AG04449 (cell line): ENCODE results near the gene OTOGL.

Experiments
- CTCF ChIA-PET: fragments of 350-600 bp; formaldehyde crosslinking; extraction: SDS; loops from one replicate; lab custom pipeline; 2021; ENCODE audit warnings: antibody characterized with exemption; lab: Yijun Ruan, JAX
- POLR2A ChIA-PET: fragments of 400-600, 350-600 bp; formaldehyde crosslinking; extraction: SDS; loops from one replicate; lab custom pipeline; 2020; ENCODE audit warnings: antibody characterized with exemption, inconsistent platforms; lab: Yijun Ruan, JAX
- DNase-seq: peaks from one replicate; pipeline ENCODE4 v3.0.0-alpha.2; 2010; ENCODE audit warnings: low read depth, low spot score
- H3K4me3 ChIP-seq: 2 replicates; pipeline ENCODE4 v1.5.1; 2011; ENCODE audit warnings: low read depth, mild to moderate bottlenecking, control low read depth, low read length
- TF ChIP-seq, protein P1 (sequence below): IDR thresholded peaks from one replicate; pipeline ENCODE4 v1.5.1; 2011; ENCODE audit warnings: mild to moderate bottlenecking, moderate library complexity, low read length, control low read depth, inconsistent platforms; ENCODE audit not compliant: insufficient read depth; ENCODE audit errors: missing control alignments

The OTOGL gene

DNA sequence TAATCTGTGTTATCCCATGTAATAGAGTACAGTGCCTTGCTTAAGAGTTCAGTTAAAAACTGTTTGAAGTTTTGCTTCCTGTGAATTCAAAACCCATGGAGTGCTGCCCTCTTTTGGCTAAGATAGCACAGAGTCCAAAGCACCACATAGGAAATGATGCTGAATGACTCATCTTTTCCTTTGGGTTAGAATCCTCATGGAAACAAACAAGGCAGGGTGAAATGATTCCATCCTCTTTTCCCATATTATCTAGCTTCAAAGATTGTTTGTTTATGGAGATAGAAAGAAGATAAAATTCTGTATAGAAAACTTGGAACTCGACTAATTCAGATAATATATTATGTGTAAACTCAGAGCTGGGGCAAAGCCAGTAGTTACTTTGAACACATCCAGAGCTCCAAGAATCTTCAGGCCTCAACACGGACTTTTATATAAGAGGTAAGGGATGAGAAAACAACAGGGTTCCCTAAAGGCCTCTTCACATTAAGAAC lies 87.4 kb downstream of the OTOGL start:
- no peak overlapping the region for H3K4me3 ChIP-seq
- ChIA-PET CTCF (interaction anchor here (0.6 to 15.0 kb wide), 52 partner anchors 8 to 811 kb away, joined by 3 to 403 read pairs (median 4); no protein-coding TSS in a partner anchor), POLR2A (interaction anchor here (0.9 to 1.4 kb wide), 4 partner anchors 203 to 496 kb away, joined by 3 to 6 read pairs (median 4); partner anchors contain the start of gene PAWR)
- DNase-seq: peak; percentile 70
- TF ChIP-seq, protein P1, sequence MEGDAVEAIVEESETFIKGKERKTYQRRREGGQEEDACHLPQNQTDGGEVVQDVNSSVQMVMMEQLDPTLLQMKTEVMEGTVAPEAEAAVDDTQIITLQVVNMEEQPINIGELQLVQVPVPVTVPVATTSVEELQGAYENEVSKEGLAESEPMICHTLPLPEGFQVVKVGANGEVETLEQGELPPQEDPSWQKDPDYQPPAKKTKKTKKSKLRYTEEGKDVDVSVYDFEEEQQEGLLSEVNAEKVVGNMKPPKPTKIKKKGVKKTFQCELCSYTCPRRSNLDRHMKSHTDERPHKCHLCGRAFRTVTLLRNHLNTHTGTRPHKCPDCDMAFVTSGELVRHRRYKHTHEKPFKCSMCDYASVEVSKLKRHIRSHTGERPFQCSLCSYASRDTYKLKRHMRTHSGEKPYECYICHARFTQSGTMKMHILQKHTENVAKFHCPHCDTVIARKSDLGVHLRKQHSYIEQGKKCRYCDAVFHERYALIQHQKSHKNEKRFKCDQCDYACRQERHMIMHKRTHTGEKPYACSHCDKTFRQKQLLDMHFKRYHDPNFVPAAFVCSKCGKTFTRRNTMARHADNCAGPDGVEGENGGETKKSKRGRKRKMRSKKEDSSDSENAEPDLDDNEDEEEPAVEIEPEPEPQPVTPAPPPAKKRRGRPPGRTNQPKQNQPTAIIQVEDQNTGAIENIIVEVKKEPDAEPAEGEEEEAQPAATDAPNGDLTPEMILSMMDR: peak; percentile 70

DNA sequence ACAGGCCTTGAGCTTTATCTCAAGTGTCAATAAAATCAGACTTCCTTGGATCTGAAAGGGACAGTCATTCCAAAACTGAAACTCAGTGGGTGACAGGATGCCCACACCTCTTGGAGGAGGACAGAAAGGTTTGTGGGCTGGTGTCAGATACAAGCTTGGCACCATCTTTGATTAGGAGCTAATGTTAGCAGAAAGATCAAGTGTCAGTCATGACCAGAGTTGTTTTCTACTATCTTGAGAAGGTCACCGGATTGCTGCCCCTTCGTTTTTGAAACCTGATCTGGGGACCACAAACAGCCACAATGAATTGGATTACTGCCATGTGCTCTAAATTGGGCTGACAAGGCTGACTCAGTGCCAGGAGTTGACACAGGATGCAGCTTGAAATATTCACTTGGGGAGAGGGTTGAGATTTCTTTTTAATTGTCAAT lies 88.3 kb downstream of the OTOGL start:
- DNase-seq: no peak
- TF ChIP-seq, protein P1: no peak
- ChIA-PET CTCF (interaction anchor here (0.9 to 15.0 kb wide), 38 partner anchors 8 to 812 kb away, joined by 3 to 403 read pairs (median 4); no protein-coding TSS in a partner anchor), POLR2A (interaction anchor here (0.9 to 1.4 kb wide), 4 partner anchors 204 to 497 kb away, joined by 3 to 6 read pairs (median 4); partner anchors contain the start of gene PAWR)
- H3K4me3 ChIP-seq: no peak overlapping the region

- CTCF ChIA-PET: interaction anchor here (1.3 to 15.0 kb wide), 9 partner anchors 10 to 784 kb away, joined by 3 to 403 read pairs (median 7); no protein-coding TSS in a partner anchor
- POLR2A ChIA-PET: no interaction called here
- DNase-seq: no peak
- H3K4me3 ChIP-seq: no peak overlapping the region
- TF ChIP-seq, protein P1: no peak
Measured at GRCh38 chr12:80188576-80188975, 89.2 kb downstream of the OTOGL start.

DNA sequence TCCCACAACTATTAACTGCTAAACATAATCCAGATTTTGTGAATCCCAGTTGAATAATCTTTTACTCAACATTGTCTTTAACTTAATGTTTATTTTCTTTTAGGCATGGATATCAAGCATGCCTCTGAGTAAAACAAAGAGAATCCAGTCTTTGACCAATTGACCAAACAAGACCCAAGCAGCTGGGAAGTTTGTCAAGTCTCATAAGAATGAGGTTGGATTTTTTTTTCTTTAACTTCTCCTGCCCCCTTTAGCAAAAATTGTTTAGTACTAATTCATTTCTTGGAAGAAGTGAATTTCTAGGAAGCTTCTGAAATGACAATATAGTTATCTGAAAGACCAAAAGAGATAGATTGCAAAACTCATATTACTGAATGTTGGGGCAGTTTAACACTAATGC lies 89.9 kb downstream of the OTOGL start:
- CTCF ChIA-PET: interaction anchor here (0.8 to 15.0 kb wide), 10 partner anchors 10 to 784 kb away, joined by 3 to 403 read pairs (median 5); no protein-coding TSS in a partner anchor
- POLR2A ChIA-PET: no interaction called here
- no peak overlapping the region for H3K4me3 ChIP-seq
- TF ChIP-seq, protein P1: no peak
- peak; percentile 66 for DNase-seq

- TF ChIP-seq, protein P1: no peak
- ChIA-PET CTCF (interaction anchor here (0.8 to 15.0 kb wide), 9 partner anchors 9 to 785 kb away, joined by 3 to 403 read pairs (median 6); no protein-coding TSS in a partner anchor), POLR2A (no interaction called here)
- DNase-seq: no peak
- H3K4me3 ChIP-seq: no peak overlapping the region
Measured at GRCh38 chr12:80190001-80190400, 90.7 kb downstream of the OTOGL start.

DNA sequence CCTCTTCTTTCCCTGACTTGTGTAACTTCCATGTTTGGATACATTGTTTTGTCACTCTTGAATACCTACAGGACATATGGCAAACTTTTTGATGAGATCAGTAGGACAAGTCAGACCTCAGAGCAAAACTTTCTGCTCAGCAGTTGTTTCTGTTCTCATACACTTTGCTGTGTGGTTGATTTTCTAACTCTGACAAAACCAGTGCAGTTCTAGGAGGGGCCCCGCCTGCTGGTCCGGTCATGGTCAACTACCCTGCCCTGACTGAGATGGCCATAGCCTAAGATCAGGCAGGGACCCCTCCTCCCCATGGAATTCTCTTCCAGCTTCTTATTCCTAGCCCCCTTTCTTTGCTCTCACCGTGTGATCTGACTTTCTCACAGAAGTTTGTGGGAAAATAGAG lies 92.8 kb downstream of the OTOGL start:
- ChIA-PET CTCF (interaction anchor here (0.8 to 15.0 kb wide), 6 partner anchors 9 to 1066 kb away, joined by 3 to 403 read pairs (median 4); no protein-coding TSS in a partner anchor), POLR2A (no interaction called here)
- DNase-seq: no peak
- no peak overlapping the region for H3K4me3 ChIP-seq
- TF ChIP-seq, protein P1: no peak
